GM12878 (cell line): ENCODE measurements around the gene ST8SIA1. TPM values are rescaled to one million over a fixed set of nuclear protein-coding genes. Genes with fewer than 3 reads are reported as not detected.

Experiments
- ATAC-seq: fragments of 200-7000 bp; cut with Tn5 transposase; 3 replicates; pipeline ENCODE4 v1.9.1; 2020; ENCODE audit warnings: mild to moderate bottlenecking, moderate library complexity
- BruUV-seq: library from RNA; stranded (reverse); fragments of 400-500 nt; replicated peaks from 2 replicates; lab custom pipeline; 2021; lab: Mats Ljungman, UMichigan
- CTCF ChIA-PET: fragments of 300-600 bp; sonication (Branson Sonifier 250); formaldehyde crosslinking; extraction: SDS; loops from one replicate; lab custom pipeline; 2021; ENCODE audit warnings: inconsistent platforms; lab: Yijun Ruan, JAX
- POLR2A ChIA-PET: fragments of 350-600 bp; formaldehyde crosslinking; extraction: SDS; loops from one replicate; lab custom pipeline; 2021; ENCODE audit warnings: inconsistent platforms; lab: Charles Lee
- RAD21 ChIA-PET: fragments of 300-600 bp; sonication (Branson Sonifier 250); formaldehyde crosslinking; loops from one replicate; lab custom pipeline; 2023; ENCODE audit warnings: antibody characterized with exemption; ENCODE audit not compliant: unreplicated experiment; lab: Charles Lee
- SMC1A ChIA-PET: fragments of 300-600 bp; sonication (Branson Sonifier 250); formaldehyde crosslinking; loops from one replicate; lab custom pipeline; 2023; ENCODE audit not compliant: unreplicated experiment, uncharacterized antibody; lab: Charles Lee
- DNase-seq: peaks from one replicate; pipeline ENCODE4 v3.0.0-alpha.2; 2011; ENCODE audit warnings: low read depth, low spot score
- FAIRE-seq: peaks from 3 replicates; lab custom pipeline; 2011; peaks lifted over from hg19 to GRCh38; lab: Jason Lieb, UNC
- H2AFZ ChIP-seq: 2 replicates; pipeline ENCODE4 v1.6.0; 2011; ENCODE audit warnings: low read depth, low read length, control low read depth; ENCODE audit not compliant: control insufficient read depth
- H3K27ac ChIP-seq: 2 replicates; pipeline ENCODE4 v1.5.1; 2011; ENCODE audit warnings: control low read depth; ENCODE audit not compliant: control insufficient read depth, insufficient read depth
- H3K27me3 ChIP-seq, 2 experiments: replicated peaks in 1 of 2; 2 replicates each; pipeline versions ENCODE4 v1.6.0 to v1.6.1; 2011; ENCODE audit warnings: low read length in 1 of 2; ENCODE audit not compliant: control insufficient read depth in 2 of 2, insufficient read depth in 2 of 2
- H3K36me3 ChIP-seq, 2 experiments: 2 replicates each; pipeline ENCODE4 v1.5.1; 2011; ENCODE audit warnings: low read length in 1 of 2; ENCODE audit not compliant: control insufficient read depth in 2 of 2, insufficient read depth in 2 of 2
- H3K4me1 ChIP-seq: 2 replicates; pipeline ENCODE4 v1.6.1; 2011; ENCODE audit warnings: mild to moderate bottlenecking, low read length, moderate library complexity, mixed read lengths; ENCODE audit not compliant: control insufficient read depth, insufficient read depth
- H3K4me2 ChIP-seq: 2 replicates; pipeline ENCODE4 v1.6.0; 2011; ENCODE audit warnings: control low read depth; ENCODE audit not compliant: control insufficient read depth, insufficient read depth
- H3K4me3 ChIP-seq: fragments of 200-600 bp; sonication (generic); 2 replicates; pipeline ENCODE4 v1.5.1; 2016
- H3K79me2 ChIP-seq: 2 replicates; pipeline ENCODE4 v1.6.0; 2011; ENCODE audit warnings: low read length; ENCODE audit not compliant: control insufficient read depth, insufficient read depth
- H3K9ac ChIP-seq: 2 replicates; pipeline ENCODE4 v1.8.0; 2011; ENCODE audit warnings: low read length, control low read depth, mixed read lengths; ENCODE audit not compliant: control insufficient read depth, insufficient read depth
- H3K9me3 ChIP-seq: replicated peaks from 3 replicates; pipeline ENCODE4 v1.5.1; 2011; ENCODE audit warnings: mild to moderate bottlenecking, low read length; ENCODE audit not compliant: control insufficient read depth, insufficient read depth
- H4K20me1 ChIP-seq: 2 replicates; pipeline ENCODE4 v1.6.0; 2011; ENCODE audit not compliant: control insufficient read depth, insufficient read depth
- CHD1 ChIP-seq: IDR thresholded peaks from 2 replicates; pipeline ENCODE4 v1.6.1; 2012; ENCODE audit warnings: low read depth, low read length, improper control_type of control experiment
- FOS ChIP-seq: IDR thresholded peaks from 3 replicates; pipeline ENCODE4 v1.6.1; 2011; ENCODE audit warnings: borderline replicate concordance; ENCODE audit not compliant: insufficient read length; ENCODE audit errors: extremely low read depth
- IKZF1 ChIP-seq: fragments of 450-650 bp; conservative IDR thresholded peaks from 2 replicates; pipeline ENCODE4 v1.6.1; 2017; ENCODE audit warnings: antibody characterized with exemption, mild to moderate bottlenecking
- IKZF2 ChIP-seq, 2 experiments: fragments of 450-650 bp; IDR thresholded peaks; 2 replicates each; pipeline ENCODE4 v1.6.1; 2017; ENCODE audit warnings: mild to moderate bottlenecking in 2 of 2, moderate library complexity in 2 of 2
- MTA3 ChIP-seq: IDR thresholded peaks from 2 replicates; pipeline ENCODE4 v1.6.1; 2012; ENCODE audit warnings: low read length, inconsistent platforms, borderline replicate concordance
- RB1 ChIP-seq: fragments of 450-650 bp; formaldehyde crosslinking; IDR thresholded peaks from 2 replicates; pipeline ENCODE4 v1.6.1; 2017; ENCODE audit warnings: mild to moderate bottlenecking, borderline replicate concordance
- RFX5 ChIP-seq: IDR thresholded peaks from 2 replicates; pipeline ENCODE4 v1.6.1; 2011; ENCODE audit warnings: low read depth, low read length, improper control_type of control experiment
- SREBF1 ChIP-seq: IDR thresholded peaks from 2 replicates; pipeline ENCODE4 v1.6.1; 2012; ENCODE audit warnings: mild to moderate bottlenecking, low read length
- YBX1 ChIP-seq: fragments of 450-650 bp; IDR thresholded peaks from 2 replicates; pipeline ENCODE4 v1.6.1; 2016; ENCODE audit warnings: antibody characterized with exemption
- ZNF207 ChIP-seq: fragments of 450-650 bp; IDR thresholded peaks from 2 replicates; pipeline ENCODE4 v1.6.1; 2014; ENCODE audit warnings: antibody characterized with exemption, mild to moderate bottlenecking, borderline replicate concordance
- WGBS: methylation state at CpG from one replicate; pipeline ENCODE4 v1.1.6; 2016; ENCODE audit warnings: low lambda C conversion rate; ENCODE audit not compliant: insufficient replicate concordance, insufficient coverage; ENCODE audit errors: missing lambda C conversion rate; 5-methylcytosine and 5-hydroxymethylcytosine counted together
- in situ Hi-C: fragments of 300-500 bp; cut with MboI; formaldehyde crosslinking; loops from 9 replicates; pipeline ENCODE4 v1.14.3; 2018; ENCODE audit warnings: mixed read lengths
- intact Hi-C: fragments of 100-400 bp; cut with micrococcal nuclease; formaldehyde crosslinking; loops from one replicate; pipeline ENCODE4 v1.14.2; 2022; ENCODE audit not compliant: unreplicated experiment
- polyA plus RNA-seq, 11 experiments: library from polyadenylated mRNA; depleted of rRNA in 4 of 11; unstranded in 6 of 11; stranded (reverse) in 5 of 11; fragments of >200 nt; fragmentation: Nextera tagmentation in 4 of 11; fragmentation: Illumina TruSeq in 1 of 11; extraction: Ambion mirVana in 4 of 11; extraction: Trizol in 1 of 11; gene quantifications; 1 replicate in 1 of 11; 2 replicates in 10 of 11; pipeline versions ENCODE4 v1.2.1 to v1.2.3, GENCODE V29; 2011 to 2016; ENCODE audit warnings: inconsistent platforms in 2 of 11, missing spikeins in 2 of 11, low read depth in 1 of 11
- total RNA-seq, 4 experiments: library from RNA; depleted of rRNA in 3 of 4; stranded (reverse); fragments of >200 nt in 3 of 4; fragmentation: Illumina TruSeq in 1 of 4; extraction: Trizol in 1 of 4; gene quantifications; 2 replicates each; pipeline versions ENCODE4 v1.2.1 to v1.2.3, GENCODE V29; 2013 to 2021
- TF ChIP-seq, protein P1 (sequence below): fragments of 450-650 bp; IDR thresholded peaks from 2 replicates; pipeline ENCODE4 v1.6.1; 2017; ENCODE audit warnings: mild to moderate bottlenecking, low read depth, inconsistent platforms; ENCODE audit not compliant: poor library complexity, severe bottlenecking

The ST8SIA1 gene
- total and polyA plus RNA-seq, 10 of the 15 experiments (the other 5 are each of a cell fraction or from before 2014, with no cell fraction given) = 0.23 to 0.35 (median 0.23) TPM; not detected in 7

DNA sequence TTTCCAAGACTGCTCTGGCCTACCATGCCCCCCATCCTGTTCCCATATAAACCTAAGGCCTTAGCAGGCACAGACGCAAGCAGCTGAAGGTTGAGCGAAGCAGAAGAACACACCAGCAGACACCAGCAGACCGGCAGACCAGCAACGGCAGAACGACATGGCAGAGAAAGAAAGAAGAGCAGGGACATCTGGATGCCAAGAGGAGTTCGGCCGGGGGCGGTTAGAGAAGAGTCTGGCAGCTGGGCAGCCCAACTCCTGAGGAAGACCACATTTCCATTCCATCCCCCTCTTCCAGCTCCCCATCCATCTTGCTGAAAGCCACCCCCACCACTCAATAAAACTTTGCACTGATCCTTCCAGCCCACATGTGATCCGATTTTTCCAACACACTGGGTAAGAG is 5.2 kb upstream of the ST8SIA1 start:
- ATAC-seq (no peak), FAIRE-seq (no peak), DNase-seq (no peak)
- ChIA-PET RAD21 (no interaction called here), CTCF (no interaction called here), POLR2A (no interaction called here), SMC1A (interaction anchor here (0.6 to 1.5 kb wide), 2 partner anchors 9 to 484 kb away, joined by 3 read pairs; no protein-coding TSS in a partner anchor)
- no peak overlapping the region for H3K9ac ChIP-seq
- no peaks in the 10 kb centered on the region; the same call in 1 of the 2 replicates for H3K4me1 ChIP-seq
- H2AFZ ChIP-seq = no peak overlapping the region
- no peaks in the 10 kb centered on the region for H4K20me1 ChIP-seq
- H3K9me3 ChIP-seq = no peaks in the 10 kb centered on the region
- WGBS = 40% methylated on average over 9 of the region's 9 CpGs
- BruUV-seq = no TSS peak
- intact Hi-C loops = no loop called here
- 0 out of 4 replicates have a peak, but pooled peaks cover 0 to 5% of the 10 kb centered on the region in 2 experiments for H3K27me3 ChIP-seq
- TF ChIP-seq RFX5 (no peak), MTA3 (no peak), IKZF2 (IDR thresholded peaks at IDR 0.05) (no peak), YBX1 (no peak), IKZF1 (no peak), RB1 (no peak), ZNF207 (no peak), FOS (no peak), CHD1 (no peak), SREBF1 (no peak)
- TF ChIP-seq, protein P1, sequence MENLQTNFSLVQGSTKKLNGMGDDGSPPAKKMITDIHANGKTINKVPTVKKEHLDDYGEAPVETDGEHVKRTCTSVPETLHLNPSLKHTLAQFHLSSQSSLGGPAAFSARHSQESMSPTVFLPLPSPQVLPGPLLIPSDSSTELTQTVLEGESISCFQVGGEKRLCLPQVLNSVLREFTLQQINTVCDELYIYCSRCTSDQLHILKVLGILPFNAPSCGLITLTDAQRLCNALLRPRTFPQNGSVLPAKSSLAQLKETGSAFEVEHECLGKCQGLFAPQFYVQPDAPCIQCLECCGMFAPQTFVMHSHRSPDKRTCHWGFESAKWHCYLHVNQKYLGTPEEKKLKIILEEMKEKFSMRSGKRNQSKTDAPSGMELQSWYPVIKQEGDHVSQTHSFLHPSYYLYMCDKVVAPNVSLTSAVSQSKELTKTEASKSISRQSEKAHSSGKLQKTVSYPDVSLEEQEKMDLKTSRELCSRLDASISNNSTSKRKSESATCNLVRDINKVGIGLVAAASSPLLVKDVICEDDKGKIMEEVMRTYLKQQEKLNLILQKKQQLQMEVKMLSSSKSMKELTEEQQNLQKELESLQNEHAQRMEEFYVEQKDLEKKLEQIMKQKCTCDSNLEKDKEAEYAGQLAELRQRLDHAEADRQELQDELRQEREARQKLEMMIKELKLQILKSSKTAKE = no peak
- no peak overlapping the region for H3K4me2 ChIP-seq
- in situ Hi-C loops = no loop called here
- no peak overlapping the region for H3K27ac ChIP-seq
- H3K79me2 ChIP-seq = no peaks in the 10 kb centered on the region
- H3K36me3 ChIP-seq = no peaks in the 10 kb centered on the region
- H3K4me3 ChIP-seq = no peak overlapping the region
